ENCODE data around the gene PPBP. TPM values are rescaled to one million over a fixed set of nuclear protein-coding genes. Genes with fewer than 3 reads are reported as not detected.

Gene PPBP
- not detected in 2 replicates for polyA plus RNA-seq (2011; rRNA removed)
- polyA minus RNA-seq (2011; rRNA and poly(A)+ RNA removed): not detected in 2 replicates

GRCh38 chr4:73988061-73988460 is at the start of gene PPBP:
Gene PPBP (minus strand): TSS chr4:73988190. CDS start chr4:73988103, 87 bp downstream.
- Histone ChIP-seq H3K4me3 (ENCODE audit: low read depth, low read length) (no peak within 1 kb of the TSS), H3K36me3 (ENCODE audit: control insufficient read depth, insufficient read depth, low read length) (no peaks in the 10 kb centered on the region), H3K27me3 (ENCODE audit: control insufficient read depth, insufficient read depth, low read length) (no peaks in the 10 kb centered on the region; the same call in 1 of the 2 replicates)
- ChIA-PET CTCF (no interaction called here), POLR2A (no interaction called here)
- TF ChIP-seq CTCF (IDR thresholded peaks at IDR 0.05; ENCODE audit: insufficient read depth, low read depth, low read length): no peak
- no peak for DNase-seq (ENCODE audit: low read depth)

- Histone ChIP-seq H3K27me3 (ENCODE audit: control insufficient read depth, insufficient read depth, low read length) (no peaks in the 10 kb centered on the region), H3K36me3 (ENCODE audit: control insufficient read depth, insufficient read depth, low read length) (no peaks in the 10 kb centered on the region), H3K4me3 (ENCODE audit: low read depth, low read length) (no peak overlapping the region)
- no peak for DNase-seq (ENCODE audit: low read depth)
- ChIA-PET POLR2A (no interaction called here), CTCF (interaction anchor here (0.6 to 1.9 kb wide), 5 partner anchors 14 to 376 kb away, joined by 3 to 7 read pairs (median 6); no protein-coding TSS in a partner anchor)
- no peak for TF ChIP-seq CTCF (IDR thresholded peaks at IDR 0.05; ENCODE audit: insufficient read depth, low read depth, low read length)
Observed at GRCh38 chr4:74037076-74037955, 49.3 kb upstream of the PPBP start.

GRCh38 chr4:74033739-74034138 is 45.7 kb upstream of the PPBP start:
- CTCF ChIA-PET: interaction anchor here (0.7 kb wide), 1 partner anchor 53 kb away, joined by 3 read pairs; no protein-coding TSS in a partner anchor
- H3K27me3 ChIP-seq (ENCODE audit: control insufficient read depth, insufficient read depth, low read length): no peaks in the 10 kb centered on the region

GRCh38 chr4:74032064-74032463 is 44.1 kb upstream of the PPBP start:
- no peaks in the 10 kb centered on the region for H3K27me3 ChIP-seq (ENCODE audit: control insufficient read depth, insufficient read depth, low read length)
- H3K4me3 ChIP-seq (ENCODE audit: low read depth, low read length): no peak overlapping the region
- ChIA-PET POLR2A (no interaction called here), CTCF (no interaction called here)
- DNase-seq (ENCODE audit: low read depth): no peak
- H3K36me3 ChIP-seq (ENCODE audit: control insufficient read depth, insufficient read depth, low read length): no peaks in the 10 kb centered on the region
- no peak for TF ChIP-seq CTCF (IDR thresholded peaks at IDR 0.05; ENCODE audit: insufficient read depth, low read depth, low read length)

More at GRCh38 chr4:74033739-74034138, 45.7 kb upstream of the PPBP start:
- no peak for DNase-seq (ENCODE audit: low read depth)
- no peak overlapping the region for H3K4me3 ChIP-seq (ENCODE audit: low read depth, low read length)
- no peaks in the 10 kb centered on the region for H3K36me3 ChIP-seq (ENCODE audit: control insufficient read depth, insufficient read depth, low read length)
- TF ChIP-seq CTCF (IDR thresholded peaks at IDR 0.05; ENCODE audit: insufficient read depth, low read depth, low read length): no peak
- POLR2A ChIA-PET: no interaction called here

- no peak for DNase-seq (ENCODE audit: low read depth)
- CTCF ChIA-PET: interaction anchor here (0.5 to 0.7 kb wide), 2 partner anchors 14 to 33 kb away, joined by 3 to 4 read pairs; partner anchors contain the start of gene CXCL5
- TF ChIP-seq CTCF (IDR thresholded peaks at IDR 0.05; ENCODE audit: insufficient read depth, low read depth, low read length): no peak
- H3K4me3 ChIP-seq (ENCODE audit: low read depth, low read length): no peak overlapping the region
- H3K27me3 ChIP-seq (ENCODE audit: control insufficient read depth, insufficient read depth, low read length): no peaks in the 10 kb centered on the region
- POLR2A ChIA-PET: no interaction called here
- no peaks in the 10 kb centered on the region for H3K36me3 ChIP-seq (ENCODE audit: control insufficient read depth, insufficient read depth, low read length)
Observed at GRCh38 chr4:74031576-74031975, 43.6 kb upstream of the PPBP start.
